Activated CD8-positive, alpha-beta T cell treated with anti-CD3 and anti-CD28 coated beads for 36 hours (primary cell): ENCODE results near the gene LDB2. TPM values are rescaled to one million over a fixed set of nuclear protein-coding genes. Genes with fewer than 3 reads are reported as not detected.

Source experiments
- ATAC-seq: fragments of 200-7000 bp; cut with Tn5 transposase; one replicate; pipeline ENCODE4 v1.10.0; 2021; ENCODE audit warnings: mild to moderate bottlenecking, moderate library complexity
- CTCF ChIA-PET: fragments of 350-600 bp; sonication (Branson Sonifier 250); formaldehyde crosslinking; loops from one replicate; lab custom pipeline; 2021; ENCODE audit warnings: antibody characterized with exemption; lab: Charles Lee
- POLR2A ChIA-PET: fragments of 350-600 bp; sonication (Branson Sonifier 250); formaldehyde crosslinking; loops from one replicate; lab custom pipeline; 2021; ENCODE audit warnings: antibody characterized with exemption; lab: Charles Lee
- DNase-seq: peaks from one replicate; pipeline ENCODE4 v3.0.0-alpha.2; 2020
- H3K27ac Mint-ChIP-seq: one replicate; pipeline ENCODE4 v1.8.0; 2021; ENCODE audit warnings: mild to moderate bottlenecking, mixed read lengths
- H3K27me3 Mint-ChIP-seq: one replicate; pipeline ENCODE4 v1.8.0; 2021; ENCODE audit warnings: mixed read lengths
- H3K36me3 Mint-ChIP-seq: one replicate; pipeline ENCODE4 v1.8.0; 2021; ENCODE audit warnings: low read depth, mixed read lengths
- H3K4me1 Mint-ChIP-seq: one replicate; pipeline ENCODE4 v1.8.0; 2021; ENCODE audit warnings: low read depth, mixed read lengths
- H3K4me3 Mint-ChIP-seq: one replicate; pipeline ENCODE4 v1.8.0; 2021; ENCODE audit warnings: mild to moderate bottlenecking, moderate library complexity, mixed read lengths
- H3K9me3 Mint-ChIP-seq: one replicate; pipeline ENCODE4 v1.8.0; 2021; ENCODE audit warnings: mixed read lengths
- CTCF ChIP-seq: fragments of 200-600 bp; IDR thresholded peaks from one replicate; pipeline ENCODE4 v1.8.0; 2022; ENCODE audit warnings: antibody characterized with exemption, mild to moderate bottlenecking
- intact Hi-C: fragments of 100-400 bp; cut with micrococcal nuclease; formaldehyde crosslinking; loops from one replicate; pipeline ENCODE4 v1.10.0; 2022
- total RNA-seq, 2 experiments: library from RNA; stranded (reverse); gene quantifications; one replicate each; pipeline ENCODE4 v1.2.3, GENCODE V29; 2021

The LDB2 gene
- total RNA-seq, 2 experiments from 2014 or later, result not detected

- ChIA-PET CTCF (no interaction called here), POLR2A (no interaction called here)
- intact Hi-C loops, result no loop called here
- H3K27me3 Mint-ChIP-seq, result no peaks in the 10 kb centered on the region
- no peak overlapping the region for H3K27ac Mint-ChIP-seq
- H3K4me3 Mint-ChIP-seq, result no peak overlapping the region
- TF ChIP-seq CTCF, result no peak
- H3K4me1 Mint-ChIP-seq, result no peaks in the 10 kb centered on the region
- DNase-seq (no peak), ATAC-seq (no peak)
- H3K9me3 Mint-ChIP-seq, result no peaks in the 10 kb centered on the region
- no peaks in the 10 kb centered on the region for H3K36me3 Mint-ChIP-seq
Measured at GRCh38 chr4:16865897-16866283, 32.6 kb downstream of the LDB2 start.

- Mint-ChIP-seq H3K4me1 (no peaks in the 10 kb centered on the region), H3K4me3 (no peak overlapping the region), H3K27me3 (no peaks in the 10 kb centered on the region), H3K36me3 (no peaks in the 10 kb centered on the region), H3K27ac (no peak overlapping the region), H3K9me3 (no peaks in the 10 kb centered on the region)
- CTCF ChIA-PET, result no interaction called here
- ATAC-seq (no peak), DNase-seq (no peak)
- TF ChIP-seq CTCF, result no peak
- POLR2A ChIA-PET, result no interaction called here
- intact Hi-C loops, result no loop called here
Measured at GRCh38 chr4:16865209-16865896, 33.1 kb downstream of the LDB2 start.

DNA sequence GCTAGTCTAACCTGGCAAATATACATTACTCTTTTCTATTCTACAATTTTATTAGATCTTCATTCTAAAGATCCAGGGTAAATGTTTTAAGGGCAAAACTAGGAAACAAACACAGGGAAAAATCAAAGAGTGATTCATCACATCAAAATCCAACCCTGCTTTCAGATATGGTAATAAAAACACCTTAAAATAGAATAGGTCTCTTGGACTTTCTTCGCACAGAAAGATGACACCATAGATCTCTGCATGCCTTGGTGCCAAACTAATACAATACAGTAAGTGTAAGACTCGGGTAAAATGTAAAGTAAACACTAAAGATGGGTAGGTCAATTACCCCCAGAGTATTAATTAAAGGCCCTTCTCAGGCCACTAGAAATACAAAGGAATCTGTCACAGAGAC is 34.2 kb downstream of the LDB2 start:
- Mint-ChIP-seq H3K9me3 (no peaks in the 10 kb centered on the region), H3K4me3 (no peak overlapping the region), H3K36me3 (no peaks in the 10 kb centered on the region), H3K27ac (no peak overlapping the region), H3K4me1 (no peaks in the 10 kb centered on the region), H3K27me3 (peaks cover 2% of the 10 kb centered on the region)
- no peak for TF ChIP-seq CTCF
- ATAC-seq, result no peak
- DNase-seq, result no peak
- intact Hi-C loops, result no loop called here
- POLR2A ChIA-PET, result no interaction called here
- CTCF ChIA-PET, result no interaction called here

DNA sequence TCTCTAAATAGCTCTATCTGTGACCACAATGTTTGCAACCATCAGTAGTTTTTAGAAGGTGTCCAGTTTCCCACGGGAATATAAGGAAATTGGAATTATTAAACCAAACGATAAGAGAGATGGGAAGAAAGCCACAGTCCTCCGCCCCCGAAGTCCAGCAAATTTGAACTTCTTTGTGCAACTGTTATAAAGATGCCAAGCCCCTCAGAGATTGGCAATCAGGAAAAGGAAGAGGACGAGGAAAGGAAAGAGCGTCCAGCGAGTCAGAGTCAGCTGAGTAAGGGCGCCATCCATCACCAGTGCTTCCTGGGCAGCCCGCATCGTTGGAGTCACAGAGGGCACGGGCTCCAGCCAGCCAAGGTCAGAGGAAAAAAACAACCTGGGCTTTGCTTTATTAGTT is 35.7 kb downstream of the LDB2 start:
- ATAC-seq (no peak), DNase-seq (no peak)
- no peak for TF ChIP-seq CTCF
- POLR2A ChIA-PET, result no interaction called here
- CTCF ChIA-PET, result interaction anchor here (1.7 kb wide), 1 partner anchor 54 kb away, joined by 5 read pairs; no protein-coding TSS in a partner anchor
- no peaks in the 10 kb centered on the region for H3K36me3 Mint-ChIP-seq
- H3K9me3 Mint-ChIP-seq, result no peaks in the 10 kb centered on the region
- intact Hi-C loops, result no loop called here
- no peak overlapping the region for H3K4me3 Mint-ChIP-seq
- peaks cover 2% of the 10 kb centered on the region for H3K27me3 Mint-ChIP-seq
- no peaks in the 10 kb centered on the region for H3K4me1 Mint-ChIP-seq
- H3K27ac Mint-ChIP-seq, result no peak overlapping the region

DNA sequence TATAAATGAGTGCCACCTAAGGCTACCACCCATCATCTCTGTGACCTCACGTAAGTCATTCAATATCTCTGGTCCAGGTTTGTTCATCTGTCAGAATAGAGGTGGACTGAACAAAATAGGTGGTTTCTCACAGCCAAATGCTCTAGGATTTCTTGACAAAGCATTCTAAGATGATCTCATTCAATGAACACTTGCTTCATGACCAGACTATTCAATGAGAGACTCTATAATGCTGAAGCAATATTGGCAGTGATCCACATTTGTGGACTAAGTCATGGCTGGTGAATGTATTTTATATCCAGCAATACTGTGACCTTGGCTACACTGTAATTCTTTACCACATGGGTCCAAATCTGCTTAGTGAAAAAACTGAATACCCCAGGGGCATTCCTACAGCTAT is 37.9 kb downstream of the LDB2 start:
- peaks cover 2% of the 10 kb centered on the region for H3K27me3 Mint-ChIP-seq
- no peak overlapping the region for H3K27ac Mint-ChIP-seq
- no peaks in the 10 kb centered on the region for H3K9me3 Mint-ChIP-seq
- CTCF ChIA-PET, result no interaction called here
- no peak for TF ChIP-seq CTCF
- DNase-seq (no peak), ATAC-seq (no peak)
- POLR2A ChIA-PET, result no interaction called here
- no peaks in the 10 kb centered on the region for H3K4me1 Mint-ChIP-seq
- no peak overlapping the region for H3K4me3 Mint-ChIP-seq
- no peaks in the 10 kb centered on the region for H3K36me3 Mint-ChIP-seq
- intact Hi-C loops, result no loop called here
